ENCODE measurements around the gene B4GALNT4. TPM values are rescaled to one million over a fixed set of nuclear protein-coding genes. Genes with fewer than 3 reads are reported as not detected.

The B4GALNT4 gene
- total RNA-seq, 1 experiment from 2014 or later = 1.9 TPM

- no peak overlapping the region for H3K27ac Mint-ChIP-seq (ENCODE audit: unreplicated experiment)
- DNase-seq = no peak
- no peak for TF ChIP-seq CTCF (IDR thresholded peaks at IDR 0.05; ENCODE audit: unreplicated experiment)
- CTCF ChIA-PET = no interaction called here
- no peak overlapping the region for H3K4me3 Mint-ChIP-seq (ENCODE audit: low read depth, unreplicated experiment)
- intact Hi-C loops (cut with micrococcal nuclease; ENCODE audit: unreplicated experiment) = no loop called here
- H3K27me3 Mint-ChIP-seq (ENCODE audit: unreplicated experiment) = peaks cover 48% of the 10 kb centered on the region
- BruUV-seq (replicated peaks) = no TSS peak
- no peaks in the 10 kb centered on the region for H3K4me1 Mint-ChIP-seq (ENCODE audit: low read depth, unreplicated experiment)
- H3K36me3 Mint-ChIP-seq (ENCODE audit: insufficient read depth, unreplicated experiment) = no peaks in the 10 kb centered on the region
- no peaks in the 10 kb centered on the region for H3K9me3 Mint-ChIP-seq (ENCODE audit: low read depth, unreplicated experiment)
Observed at GRCh38 chr11:380095-380480, 10.8 kb downstream of the B4GALNT4 start.

DNA sequence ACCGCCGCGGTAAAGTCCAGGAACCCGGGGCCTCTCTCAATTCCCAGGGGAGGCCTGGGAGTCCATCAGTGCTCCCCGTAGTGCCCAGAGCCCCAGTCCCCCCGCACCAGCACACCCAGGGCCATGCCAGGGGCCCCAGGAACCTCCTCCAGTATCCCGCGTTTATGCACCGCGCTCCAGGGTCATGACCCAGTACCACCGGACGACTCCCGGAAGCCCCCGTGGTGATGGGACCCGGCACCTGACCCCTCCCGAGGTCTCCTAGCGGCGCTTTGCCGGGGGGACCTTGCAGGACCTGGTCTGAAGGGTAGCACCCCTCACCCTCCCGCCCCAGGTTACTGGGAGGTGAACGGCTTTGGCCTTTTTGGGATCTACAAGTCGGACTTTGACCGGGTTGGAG is 11.2 kb downstream of the B4GALNT4 start:
- peaks cover 48% of the 10 kb centered on the region for H3K27me3 Mint-ChIP-seq (ENCODE audit: unreplicated experiment)
- CTCF ChIA-PET = no interaction called here

GRCh38 chr11:380996-381395 is 11.7 kb downstream of the B4GALNT4 start:
- no peak overlapping the region for H3K4me3 Mint-ChIP-seq (ENCODE audit: low read depth, unreplicated experiment)
- no peak for DNase-seq
- H3K27ac Mint-ChIP-seq (ENCODE audit: unreplicated experiment) = no peak overlapping the region
- H3K4me1 Mint-ChIP-seq (ENCODE audit: low read depth, unreplicated experiment) = no peaks in the 10 kb centered on the region
- peaks cover 48% of the 10 kb centered on the region for H3K27me3 Mint-ChIP-seq (ENCODE audit: unreplicated experiment)
- intact Hi-C loops (cut with micrococcal nuclease; ENCODE audit: unreplicated experiment) = no loop called here
- TF ChIP-seq CTCF (IDR thresholded peaks at IDR 0.05; ENCODE audit: unreplicated experiment) = no peak
- CTCF ChIA-PET = no interaction called here
- no TSS peak for BruUV-seq (replicated peaks)
- H3K36me3 Mint-ChIP-seq (ENCODE audit: insufficient read depth, unreplicated experiment) = no peaks in the 10 kb centered on the region
- H3K9me3 Mint-ChIP-seq (ENCODE audit: low read depth, unreplicated experiment) = no peaks in the 10 kb centered on the region

More for the DNA sequence above, 11.2 kb downstream of the B4GALNT4 start:
- Mint-ChIP-seq H3K36me3 (ENCODE audit: insufficient read depth, unreplicated experiment) (no peaks in the 10 kb centered on the region), H3K9me3 (ENCODE audit: low read depth, unreplicated experiment) (no peaks in the 10 kb centered on the region), H3K4me1 (ENCODE audit: low read depth, unreplicated experiment) (no peaks in the 10 kb centered on the region), H3K4me3 (ENCODE audit: low read depth, unreplicated experiment) (no peak overlapping the region), H3K27ac (ENCODE audit: unreplicated experiment) (no peak overlapping the region)
- intact Hi-C loops (cut with micrococcal nuclease; ENCODE audit: unreplicated experiment) = no loop called here
- DNase-seq = no peak
- no TSS peak for BruUV-seq (replicated peaks)
- TF ChIP-seq CTCF (IDR thresholded peaks at IDR 0.05; ENCODE audit: unreplicated experiment) = no peak

DNA sequence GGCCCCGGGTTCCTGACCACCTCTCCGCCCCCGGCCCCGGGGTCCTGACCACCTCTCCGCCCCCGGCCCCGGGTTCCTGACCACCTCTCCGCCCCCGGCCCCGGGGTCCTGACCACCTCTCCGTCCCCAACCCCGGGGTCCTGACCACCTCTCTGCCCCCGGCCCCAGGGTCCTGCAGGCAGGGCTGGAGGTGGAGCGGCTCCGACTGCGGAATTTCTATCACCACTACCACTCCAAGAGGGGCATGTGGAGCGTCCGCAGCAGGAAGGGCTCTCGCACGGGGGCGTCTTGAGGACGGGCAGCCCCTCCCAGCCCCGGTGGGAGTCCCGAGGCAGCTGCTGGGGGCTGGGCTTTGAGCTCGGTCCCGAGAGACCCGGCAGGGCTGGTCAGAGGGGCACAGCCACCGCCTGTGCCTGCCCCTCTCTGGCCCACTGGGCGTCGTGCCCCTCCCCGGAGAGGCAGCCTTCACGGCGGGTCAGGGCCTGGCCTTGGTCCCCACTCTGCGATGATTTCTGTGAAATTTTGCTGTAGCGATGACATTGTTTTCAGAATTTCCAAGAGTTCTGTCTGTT is 12.3 kb downstream of the B4GALNT4 start:
- CTCF ChIA-PET = no interaction called here
- Mint-ChIP-seq H3K4me3 (ENCODE audit: low read depth, unreplicated experiment) (no peak overlapping the region), H3K36me3 (ENCODE audit: insufficient read depth, unreplicated experiment) (no peaks in the 10 kb centered on the region), H3K27ac (ENCODE audit: unreplicated experiment) (no peak overlapping the region), H3K4me1 (ENCODE audit: low read depth, unreplicated experiment) (no peaks in the 10 kb centered on the region), H3K9me3 (ENCODE audit: low read depth, unreplicated experiment) (no peaks in the 10 kb centered on the region), H3K27me3 (ENCODE audit: unreplicated experiment) (peaks cover 48% of the 10 kb centered on the region)
- intact Hi-C loops (cut with micrococcal nuclease; ENCODE audit: unreplicated experiment) = no loop called here
- no peak for TF ChIP-seq CTCF (IDR thresholded peaks at IDR 0.05; ENCODE audit: unreplicated experiment)
- DNase-seq = no peak
- BruUV-seq (replicated peaks) = no TSS peak
